RWPE2 (cell line): ENCODE data around the gene SWI5.
A peak's percentile ranks its signal among the peaks of the same experiment; 100 is the strongest.

Experiments used
- ATAC-seq: fragments of 200-7000 bp; cut with Tn5 transposase; 3 replicates; pipeline ENCODE4 v1.9.1; 2021; ENCODE audit warnings: low read depth
- DNase-seq: peaks from one replicate; pipeline ENCODE4 v3.0.0-alpha.2; 2020; ENCODE audit warnings: low spot score
- H3K27ac ChIP-seq: fragments of 450-650 bp; 2 replicates; pipeline ENCODE4 v1.5.1; 2017; ENCODE audit warnings: mild to moderate bottlenecking; ENCODE audit not compliant: poor library complexity, severe bottlenecking
- H3K27me3 ChIP-seq: fragments of 250-450 bp; sonication (Bioruptor Pico); 2 replicates; pipeline ENCODE4 v1.5.1; 2021; ENCODE audit warnings: mild to moderate bottlenecking, moderate library complexity; ENCODE audit not compliant: insufficient read depth, poor library complexity, severe bottlenecking
- H3K36me3 ChIP-seq: fragments of 250-450 bp; sonication (Bioruptor Pico); 2 replicates; pipeline ENCODE4 v1.5.1; 2020; ENCODE audit warnings: low read depth, mild to moderate bottlenecking, moderate library complexity
- H3K4me1 ChIP-seq: fragments of 250-450 bp; sonication (Bioruptor Pico); 2 replicates; pipeline ENCODE4 v1.5.1; 2021; ENCODE audit warnings: mild to moderate bottlenecking, moderate library complexity; ENCODE audit not compliant: insufficient read depth, poor library complexity, severe bottlenecking
- H3K4me3 ChIP-seq: fragments of 250-450 bp; sonication (Bioruptor Pico); 2 replicates; pipeline ENCODE4 v1.5.1; 2021; ENCODE audit warnings: mild to moderate bottlenecking, moderate library complexity; ENCODE audit not compliant: severe bottlenecking
- H3K9me3 ChIP-seq: fragments of 250-450 bp; sonication (Bioruptor Pico); 2 replicates; pipeline ENCODE4 v1.5.1; 2021; ENCODE audit warnings: mild to moderate bottlenecking, moderate library complexity; ENCODE audit not compliant: severe bottlenecking
- TF ChIP-seq, protein P1 (sequence below): fragments of 450-650 bp; IDR thresholded peaks from one replicate; pipeline ENCODE4 v1.5.1; 2017; ENCODE audit warnings: mild to moderate bottlenecking, moderate library complexity; ENCODE audit not compliant: poor library complexity, severe bottlenecking

SWI5 gene

DNA sequence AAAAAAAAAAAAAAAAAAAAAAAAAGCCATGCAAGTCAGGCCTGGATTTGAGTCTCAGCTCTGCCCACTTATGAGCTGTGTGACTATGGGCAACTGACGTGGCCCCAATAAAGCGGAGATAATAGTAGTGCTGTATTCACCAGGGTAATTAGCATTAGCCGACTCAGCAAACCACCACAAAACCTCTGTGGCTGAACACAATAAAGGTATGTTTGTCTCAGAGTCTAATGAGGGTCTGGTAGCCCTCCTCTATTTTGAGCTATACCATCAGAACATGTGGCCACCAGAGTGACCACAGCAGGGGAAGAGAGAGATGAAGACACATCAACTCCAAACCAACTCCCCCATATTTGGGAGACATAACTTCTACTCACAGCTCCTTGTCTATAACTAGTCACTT lies 15.9 kb downstream of the SWI5 start:
- Histone ChIP-seq H3K27me3 (no peaks in the 10 kb centered on the region), H3K4me3 (no peak overlapping the region), H3K4me1 (peaks cover 7% of the 10 kb centered on the region), H3K27ac (no peak overlapping the region), H3K9me3 (no peaks in the 10 kb centered on the region), H3K36me3 (no peaks in the 10 kb centered on the region)
- TF ChIP-seq, protein P1, sequence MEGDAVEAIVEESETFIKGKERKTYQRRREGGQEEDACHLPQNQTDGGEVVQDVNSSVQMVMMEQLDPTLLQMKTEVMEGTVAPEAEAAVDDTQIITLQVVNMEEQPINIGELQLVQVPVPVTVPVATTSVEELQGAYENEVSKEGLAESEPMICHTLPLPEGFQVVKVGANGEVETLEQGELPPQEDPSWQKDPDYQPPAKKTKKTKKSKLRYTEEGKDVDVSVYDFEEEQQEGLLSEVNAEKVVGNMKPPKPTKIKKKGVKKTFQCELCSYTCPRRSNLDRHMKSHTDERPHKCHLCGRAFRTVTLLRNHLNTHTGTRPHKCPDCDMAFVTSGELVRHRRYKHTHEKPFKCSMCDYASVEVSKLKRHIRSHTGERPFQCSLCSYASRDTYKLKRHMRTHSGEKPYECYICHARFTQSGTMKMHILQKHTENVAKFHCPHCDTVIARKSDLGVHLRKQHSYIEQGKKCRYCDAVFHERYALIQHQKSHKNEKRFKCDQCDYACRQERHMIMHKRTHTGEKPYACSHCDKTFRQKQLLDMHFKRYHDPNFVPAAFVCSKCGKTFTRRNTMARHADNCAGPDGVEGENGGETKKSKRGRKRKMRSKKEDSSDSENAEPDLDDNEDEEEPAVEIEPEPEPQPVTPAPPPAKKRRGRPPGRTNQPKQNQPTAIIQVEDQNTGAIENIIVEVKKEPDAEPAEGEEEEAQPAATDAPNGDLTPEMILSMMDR, result no peak
- no peak for DNase-seq
- ATAC-seq, result no peak

DNA sequence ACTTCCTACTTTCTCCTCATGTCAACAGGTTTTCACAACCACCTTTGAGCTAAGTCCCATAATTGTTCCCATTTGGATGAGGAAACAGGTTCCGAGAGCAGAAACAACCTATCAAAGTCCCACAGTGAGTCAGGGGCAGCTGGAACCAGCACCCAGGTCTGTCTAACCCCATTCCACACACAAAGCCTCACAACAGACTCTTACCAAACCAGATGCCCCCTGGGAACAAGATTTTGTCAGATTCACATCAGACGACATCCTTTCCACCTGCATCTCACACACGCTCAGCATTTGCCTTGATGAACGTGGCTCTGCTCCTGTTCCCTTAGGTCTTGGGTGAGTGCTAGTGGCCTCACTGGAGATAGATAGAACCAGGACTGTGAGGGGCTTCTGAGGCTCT lies 17.0 kb downstream of the SWI5 start:
- TF ChIP-seq, protein P1, result no peak
- DNase-seq (no peak), ATAC-seq (no peak)
- H3K36me3 ChIP-seq, result no peaks in the 10 kb centered on the region
- H3K9me3 ChIP-seq, result no peaks in the 10 kb centered on the region
- no peak overlapping the region for H3K4me3 ChIP-seq
- no peak overlapping the region for H3K27ac ChIP-seq
- no peaks in the 10 kb centered on the region for H3K27me3 ChIP-seq
- peaks cover 7% of the 10 kb centered on the region for H3K4me1 ChIP-seq

DNA sequence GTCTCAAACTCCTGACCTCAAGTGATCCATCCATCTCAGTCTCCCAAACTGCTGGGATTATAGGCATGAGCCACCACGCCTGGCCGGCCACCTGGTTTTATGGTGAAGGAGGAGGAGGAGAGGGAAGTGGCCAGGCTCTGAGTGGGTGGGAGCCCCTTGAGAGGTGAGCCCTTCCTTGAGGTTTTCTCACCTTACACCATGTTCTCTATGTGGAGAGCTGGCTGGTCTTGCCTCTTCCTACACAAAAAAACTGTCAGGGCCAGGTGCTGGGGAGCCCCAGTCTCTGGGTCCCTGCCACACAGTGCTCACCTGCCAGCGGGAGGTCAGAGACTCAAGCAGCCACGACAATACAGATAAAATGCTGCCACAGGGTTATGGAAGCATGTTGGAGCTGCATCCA lies 18.1 kb downstream of the SWI5 start:
- ATAC-seq (no peak), DNase-seq (no peak)
- TF ChIP-seq, protein P1, result no peak
- Histone ChIP-seq H3K9me3 (no peaks in the 10 kb centered on the region), H3K27ac (no peak overlapping the region), H3K4me1 (peaks cover 7% of the 10 kb centered on the region), H3K27me3 (no peaks in the 10 kb centered on the region), H3K4me3 (no peak overlapping the region), H3K36me3 (no peaks in the 10 kb centered on the region)

DNA sequence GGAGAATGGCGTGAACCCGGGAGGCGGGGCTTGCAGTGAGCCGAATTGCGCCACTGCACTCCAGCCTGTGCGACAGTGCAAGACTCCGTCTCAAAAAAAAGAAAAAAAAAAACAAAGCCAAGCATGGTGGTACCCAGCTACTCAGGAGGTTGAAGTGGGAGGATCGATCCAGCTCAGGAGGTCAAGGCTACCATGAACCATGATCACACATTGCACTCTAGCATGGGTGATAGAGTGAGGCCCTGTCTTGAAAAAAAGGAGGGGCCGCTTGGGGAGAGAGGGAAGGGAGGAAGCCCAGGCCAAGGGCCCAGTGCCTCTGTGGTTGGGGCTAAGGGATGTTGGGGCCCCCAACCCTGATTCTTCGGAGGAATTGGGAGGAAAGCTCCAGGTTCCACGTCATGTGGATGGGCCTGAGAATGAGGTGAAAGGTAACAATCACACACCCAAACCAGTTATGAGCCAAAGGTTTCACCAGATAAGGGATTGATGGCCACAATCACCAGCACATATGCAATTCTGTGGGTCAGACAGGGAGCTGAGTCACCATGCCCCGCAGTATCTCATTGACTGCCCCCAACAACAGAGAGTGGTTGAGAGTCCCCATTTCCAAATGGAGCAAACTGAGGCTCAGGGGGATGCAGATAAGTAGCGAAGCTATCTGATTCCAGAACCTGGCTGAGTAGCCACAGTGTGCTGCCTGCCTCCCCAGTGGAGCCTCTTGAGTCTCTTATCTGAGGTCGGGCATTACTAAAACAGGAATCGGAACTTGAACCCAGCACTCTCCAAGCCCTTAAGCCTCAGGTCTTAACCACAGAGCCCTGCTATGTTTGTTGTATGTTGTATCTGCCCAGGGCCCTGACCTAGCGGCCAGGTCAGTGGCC lies 20.5 kb downstream of the SWI5 start:
- Histone ChIP-seq H3K36me3 (no peaks in the 10 kb centered on the region), H3K9me3 (no peaks in the 10 kb centered on the region), H3K4me3 (no peak overlapping the region), H3K27me3 (no peaks in the 10 kb centered on the region), H3K27ac (peak overlapping the region; percentile 30), H3K4me1 (peaks cover 7% of the 10 kb centered on the region)
- ATAC-seq (no peak), DNase-seq (no peak)
- TF ChIP-seq, protein P1, result no peak

DNA sequence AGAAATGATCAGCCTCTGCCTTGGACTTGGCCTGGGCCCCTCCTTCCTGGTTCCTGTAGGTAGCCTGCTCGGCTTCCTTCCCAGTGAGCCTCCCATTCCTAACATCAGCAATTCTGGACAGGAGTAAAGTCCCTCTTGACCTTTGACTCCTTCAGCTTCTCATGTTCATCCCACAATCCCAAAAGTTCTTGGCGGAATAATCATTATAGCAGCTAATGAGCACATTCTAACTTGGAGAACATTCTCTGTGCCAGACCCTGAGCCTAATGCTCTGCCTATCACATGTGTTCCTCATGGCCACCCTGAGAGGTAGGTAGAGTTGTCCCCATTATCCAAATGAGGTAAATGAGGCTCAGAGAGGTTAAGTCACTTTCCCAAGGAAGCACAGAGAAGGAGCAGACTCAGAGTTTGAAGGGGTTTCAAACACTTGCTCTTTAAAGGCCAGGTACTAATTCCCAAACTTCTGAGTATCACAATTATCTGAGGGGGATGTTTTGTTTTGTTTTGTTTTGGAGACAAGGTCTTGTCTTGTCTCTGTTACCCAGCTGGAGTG lies 21.2 kb downstream of the SWI5 start:
- H3K9me3 ChIP-seq, result no peaks in the 10 kb centered on the region
- H3K27ac ChIP-seq, result no peak overlapping the region
- H3K4me3 ChIP-seq, result no peak overlapping the region
- H3K27me3 ChIP-seq, result no peaks in the 10 kb centered on the region
- TF ChIP-seq, protein P1, result no peak
- no peak for DNase-seq
- no peaks in the 10 kb centered on the region for H3K36me3 ChIP-seq
- peaks cover 7% of the 10 kb centered on the region for H3K4me1 ChIP-seq
- no peak for ATAC-seq
